Measurements from ENCODE around the gene USP24. TPM values are rescaled to one million over a fixed set of nuclear protein-coding genes. Genes with fewer than 3 reads are reported as not detected.

USP24 gene
- total RNA-seq, 1 donor from 2014 or later = 39.1 TPM

DNA sequence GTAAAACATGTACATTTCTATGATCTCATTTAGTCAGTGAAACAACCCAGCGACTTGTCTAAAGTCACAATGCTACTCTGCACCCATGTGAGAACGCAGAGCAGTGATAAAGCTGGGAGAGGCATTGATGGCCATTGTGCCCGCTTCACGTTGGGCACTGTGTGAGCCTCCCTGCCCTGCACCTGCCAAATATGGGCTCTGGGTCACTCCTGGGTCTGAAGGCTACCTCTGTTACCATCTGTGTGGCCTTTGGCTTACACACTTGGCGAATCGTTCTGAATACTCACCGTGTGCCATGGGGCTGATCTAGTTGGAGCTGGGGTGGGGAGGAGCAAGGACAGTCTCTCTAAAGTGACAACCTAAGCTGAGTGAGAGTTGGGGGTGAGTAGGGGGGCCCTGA, 145.9 kb downstream of the USP24 start:
- DNase-seq (ENCODE audit: low read depth, low spot score) = no peak

DNA sequence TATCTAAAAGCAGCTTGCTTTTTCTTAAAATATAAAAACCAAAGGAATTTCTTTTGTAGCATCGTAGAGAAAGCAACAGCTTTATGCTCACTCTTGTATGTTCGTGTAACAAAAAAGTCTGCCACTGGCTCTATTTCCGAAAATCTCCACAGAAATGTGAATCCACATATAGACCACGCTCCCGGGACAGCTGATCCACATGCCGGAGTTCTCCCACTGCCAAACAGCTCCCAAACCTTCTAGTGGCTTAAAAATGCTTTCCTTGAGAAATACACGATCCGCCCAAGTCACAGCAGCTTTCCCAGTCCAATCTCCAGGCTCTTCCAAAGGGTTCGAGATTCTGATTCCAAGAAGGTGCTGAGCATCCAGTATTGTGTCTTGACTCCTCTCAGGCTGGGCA, 146.5 kb downstream of the USP24 start:
- no peak for DNase-seq (ENCODE audit: low read depth, low spot score)

DNA sequence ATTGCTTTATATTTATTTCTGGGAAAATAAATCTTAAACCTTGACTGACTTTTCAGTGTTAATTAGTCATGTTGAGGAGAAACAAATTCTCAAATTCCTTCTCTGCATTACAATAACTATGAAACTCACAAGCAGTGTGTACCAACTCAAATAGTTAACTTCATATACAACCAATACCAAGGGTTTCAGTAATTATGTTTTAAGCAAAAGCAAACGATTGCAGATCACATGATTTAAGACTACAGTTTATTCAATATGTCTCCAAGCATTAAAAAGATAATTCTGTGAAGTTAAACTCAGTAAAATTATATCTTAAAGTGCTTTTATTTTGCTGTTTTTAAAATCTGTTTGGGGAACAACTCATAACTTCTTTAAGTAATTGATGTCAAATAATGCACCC, 147.2 kb downstream of the USP24 start:
- no peak for DNase-seq (ENCODE audit: low read depth, low spot score)

DNA sequence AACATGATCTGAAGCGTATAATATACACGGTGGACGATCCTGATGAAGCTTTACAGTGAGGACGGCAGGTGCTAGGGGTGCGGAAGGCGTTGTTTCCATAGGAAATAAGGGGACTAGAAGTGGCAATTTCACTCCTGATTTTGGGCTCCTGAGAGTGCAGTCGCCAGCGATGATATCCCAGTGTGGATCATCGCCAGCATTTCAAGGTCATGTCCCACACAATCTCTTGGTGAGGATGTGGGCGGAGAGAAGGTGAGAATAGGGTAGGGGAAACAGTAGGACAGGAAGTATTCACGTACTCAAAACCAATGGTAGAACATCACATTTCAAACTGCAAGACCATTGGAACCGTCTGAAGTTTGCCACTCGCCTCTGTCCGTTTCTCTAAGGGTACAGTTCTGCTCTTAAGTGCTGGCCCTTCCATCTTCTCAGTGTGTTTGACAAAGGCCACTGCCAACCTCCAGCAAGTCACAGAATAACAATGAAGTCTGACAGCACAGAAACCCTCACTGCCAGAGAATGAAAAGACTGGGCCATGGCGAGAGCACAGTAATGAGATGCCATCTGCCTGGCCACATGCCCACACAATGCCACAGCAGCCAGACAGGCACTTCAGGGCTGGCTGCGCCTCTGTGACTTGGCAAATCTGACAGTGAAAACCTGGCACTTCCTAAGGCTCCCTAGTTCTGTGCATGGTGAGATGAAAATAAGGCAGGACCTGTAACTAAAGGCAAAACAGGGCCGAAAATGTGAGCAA, 148.0 kb downstream of the USP24 start:
- DNase-seq (ENCODE audit: low read depth, low spot score) = no peak

DNA sequence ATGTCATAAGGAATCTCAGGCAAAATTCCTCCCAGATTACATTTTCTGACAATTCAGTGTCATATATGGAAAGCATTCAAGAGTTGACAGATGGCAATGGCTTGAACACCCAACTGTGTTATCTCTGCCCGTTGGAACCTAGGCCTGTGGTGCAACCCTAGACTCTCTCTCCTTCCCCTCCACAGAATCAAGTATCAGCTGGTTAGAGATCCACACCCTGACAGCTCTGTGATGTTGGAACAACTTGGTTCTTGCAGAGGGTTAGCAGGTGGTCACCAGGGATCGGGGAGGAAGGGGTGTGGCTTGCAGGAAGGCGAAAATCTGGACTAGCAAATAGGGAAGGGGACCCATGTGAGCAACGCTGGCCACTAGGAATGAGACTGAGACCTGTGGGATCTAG, 149.5 kb downstream of the USP24 start:
- DNase-seq (ENCODE audit: low read depth, low spot score) = no peak

DNA sequence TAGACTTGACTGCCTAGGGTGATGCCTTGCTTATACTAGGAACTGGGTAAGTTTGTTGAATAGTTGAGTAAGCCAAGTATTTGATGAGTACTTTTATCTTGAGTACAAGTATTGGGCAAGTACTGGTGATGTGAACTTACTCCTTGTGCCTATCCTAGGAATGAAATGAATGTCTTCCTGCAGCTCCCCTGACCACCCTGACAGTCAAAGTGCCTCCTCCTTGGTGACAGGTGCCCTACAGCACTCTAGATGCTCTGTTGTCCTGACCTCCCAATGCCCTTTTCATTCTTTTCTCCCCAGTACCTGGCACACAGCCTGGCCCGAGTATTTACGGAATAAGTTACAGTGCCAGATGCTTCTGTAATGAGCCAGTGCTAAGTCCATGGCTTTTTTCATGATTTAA, 150.3 kb downstream of the USP24 start:
- DNase-seq (ENCODE audit: low read depth, low spot score) = no peak

DNA sequence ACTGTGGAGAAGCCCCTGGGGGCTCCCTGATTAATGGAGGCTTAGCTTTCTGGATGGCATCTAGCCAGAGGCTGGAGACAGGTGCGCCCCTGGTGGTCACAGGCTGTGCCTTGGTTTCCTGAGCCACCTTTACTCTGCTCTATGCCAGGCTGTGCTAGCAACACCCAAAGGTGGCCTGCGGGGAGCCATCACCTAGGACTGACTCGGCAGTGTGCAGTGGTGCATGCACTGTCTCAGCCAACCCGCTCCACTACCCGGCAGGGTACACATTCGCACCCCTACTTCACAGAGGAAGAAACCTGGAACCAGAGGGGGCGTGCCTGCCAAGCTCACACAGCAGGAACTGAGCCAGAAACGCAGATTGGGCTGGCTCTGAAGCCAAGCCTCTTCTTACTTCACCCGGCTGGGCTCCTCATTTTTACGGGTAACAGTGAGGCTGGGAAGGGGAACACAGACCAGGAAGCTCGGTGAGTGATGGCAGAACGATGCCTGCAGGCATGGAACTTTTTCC, 151.0 kb downstream of the USP24 start:
- DNase-seq (ENCODE audit: low read depth, low spot score) = no peak

DNA sequence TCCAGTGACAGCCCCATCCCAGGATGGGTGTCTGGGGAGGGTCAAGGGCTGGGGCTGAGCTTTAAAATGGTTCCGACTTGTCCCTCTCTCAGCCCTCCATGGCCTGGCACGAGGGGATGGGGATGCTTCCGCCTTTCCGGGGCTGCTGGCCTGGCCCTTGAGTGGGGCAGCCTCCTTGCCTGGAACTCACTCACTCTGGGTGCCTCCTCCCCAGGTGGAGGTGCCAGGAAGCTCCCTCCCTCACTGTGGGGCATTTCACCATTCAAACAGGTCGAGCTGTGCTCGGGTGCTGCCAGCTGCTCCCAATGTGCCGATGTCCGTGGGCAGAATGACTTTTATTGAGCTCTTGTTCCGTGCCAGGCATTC, 151.6 kb downstream of the USP24 start:
- no peak for DNase-seq (ENCODE audit: low read depth, low spot score)

DNA sequence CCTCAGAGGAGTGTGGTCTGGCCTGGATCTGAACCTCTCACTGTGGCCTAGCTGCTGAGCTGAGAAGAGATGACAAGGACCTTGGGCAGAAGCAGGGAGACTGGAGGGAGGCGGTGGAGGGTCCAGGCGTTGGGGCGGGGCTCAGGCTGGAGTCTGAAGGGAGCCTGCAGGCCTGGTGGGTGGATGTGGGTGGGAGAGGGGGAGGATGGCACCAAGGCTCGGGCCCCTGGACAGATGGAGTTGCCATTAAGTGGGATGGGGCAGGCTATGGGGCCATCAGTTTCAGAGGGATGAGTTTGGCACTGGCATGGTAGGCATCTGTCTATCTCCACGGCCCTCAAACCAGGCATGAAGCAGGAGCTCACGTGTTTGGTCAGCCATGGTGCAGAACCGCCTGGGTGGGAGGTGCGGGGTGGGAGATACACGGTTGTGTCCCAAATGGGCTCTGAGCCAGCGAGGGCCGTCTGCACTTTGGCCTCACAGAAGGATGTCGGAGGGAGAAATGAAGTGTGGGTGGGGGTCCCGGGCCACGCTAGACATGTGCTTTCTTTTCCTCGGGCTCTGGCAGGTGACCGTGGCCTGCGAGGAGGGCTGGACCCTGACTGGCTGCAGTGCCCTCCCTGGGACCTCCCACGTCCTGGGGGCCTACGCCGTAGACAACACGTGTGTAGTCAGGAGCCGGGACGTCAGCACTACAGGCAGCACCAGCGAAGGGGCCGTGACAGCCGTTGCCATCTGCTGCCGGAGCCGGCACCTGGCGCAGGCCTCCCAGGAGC, 152.2 kb downstream of the USP24 start:
- no peak for DNase-seq (ENCODE audit: low read depth, low spot score)

DNA sequence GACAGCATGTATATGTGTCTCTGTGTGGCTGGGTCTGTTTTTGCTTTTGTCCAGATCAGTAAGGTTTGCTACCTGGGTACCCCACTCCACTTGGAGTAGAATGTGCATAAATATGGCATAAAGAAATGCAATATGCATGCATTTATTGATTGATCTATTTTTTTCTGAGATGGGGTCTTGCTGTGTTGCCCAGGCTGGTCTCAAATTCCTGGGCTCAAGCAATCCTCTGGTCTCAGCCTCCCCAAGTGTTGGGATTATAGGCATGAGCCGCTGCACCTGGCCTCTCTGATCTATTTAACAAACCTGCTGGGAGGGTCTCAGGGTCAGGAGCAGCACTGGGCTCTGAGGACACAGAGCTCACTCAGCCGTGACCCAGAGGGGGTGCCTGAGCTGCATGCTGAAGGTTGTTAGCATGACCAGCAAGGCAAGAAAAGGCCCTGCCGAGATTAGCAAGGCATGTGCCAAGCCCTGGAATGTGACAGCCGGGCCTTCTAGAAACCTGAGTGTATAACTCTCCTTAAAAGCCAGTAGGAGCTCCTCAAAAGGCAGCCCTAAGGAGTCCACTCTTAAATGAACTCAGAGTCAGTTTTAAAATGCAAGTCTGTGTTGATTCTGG, 153.3 kb downstream of the USP24 start:
- no peak for DNase-seq (ENCODE audit: low read depth, low spot score)

DNA sequence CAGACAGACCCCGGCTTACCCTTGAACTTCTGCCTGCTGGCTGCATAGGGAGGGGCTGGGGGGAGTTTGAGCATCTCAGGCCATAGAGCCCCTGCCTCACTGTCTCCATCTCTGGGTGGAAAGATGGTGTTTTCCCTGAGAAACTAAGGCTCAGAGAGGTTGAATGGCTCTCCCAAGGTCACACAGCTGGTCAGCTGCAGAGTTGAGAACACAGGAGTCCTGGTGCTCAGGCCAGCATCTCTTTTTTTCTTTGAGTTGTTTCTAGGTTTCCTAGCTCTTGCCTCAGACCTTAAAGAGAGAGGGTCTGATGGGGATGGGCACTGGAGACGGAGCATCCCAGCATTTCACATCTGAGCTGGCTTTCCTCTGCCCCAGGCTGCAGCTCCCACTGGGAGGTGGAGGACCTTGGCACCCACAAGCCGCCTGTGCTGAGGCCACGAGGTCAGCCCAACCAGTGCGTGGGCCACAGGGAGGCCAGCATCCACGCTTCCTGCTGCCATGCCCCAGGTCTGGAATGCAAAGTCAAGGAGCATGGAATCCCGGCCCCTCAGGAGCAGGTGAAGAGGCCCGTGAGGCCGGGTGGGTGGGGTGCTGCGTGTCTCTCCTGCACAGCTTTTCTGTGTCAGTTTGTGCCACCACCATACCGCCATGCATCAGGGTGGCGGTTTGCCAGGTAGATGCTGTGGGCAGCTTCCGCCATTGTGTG, 154.0 kb downstream of the USP24 start:
- no peak for DNase-seq (ENCODE audit: low read depth, low spot score)

DNA sequence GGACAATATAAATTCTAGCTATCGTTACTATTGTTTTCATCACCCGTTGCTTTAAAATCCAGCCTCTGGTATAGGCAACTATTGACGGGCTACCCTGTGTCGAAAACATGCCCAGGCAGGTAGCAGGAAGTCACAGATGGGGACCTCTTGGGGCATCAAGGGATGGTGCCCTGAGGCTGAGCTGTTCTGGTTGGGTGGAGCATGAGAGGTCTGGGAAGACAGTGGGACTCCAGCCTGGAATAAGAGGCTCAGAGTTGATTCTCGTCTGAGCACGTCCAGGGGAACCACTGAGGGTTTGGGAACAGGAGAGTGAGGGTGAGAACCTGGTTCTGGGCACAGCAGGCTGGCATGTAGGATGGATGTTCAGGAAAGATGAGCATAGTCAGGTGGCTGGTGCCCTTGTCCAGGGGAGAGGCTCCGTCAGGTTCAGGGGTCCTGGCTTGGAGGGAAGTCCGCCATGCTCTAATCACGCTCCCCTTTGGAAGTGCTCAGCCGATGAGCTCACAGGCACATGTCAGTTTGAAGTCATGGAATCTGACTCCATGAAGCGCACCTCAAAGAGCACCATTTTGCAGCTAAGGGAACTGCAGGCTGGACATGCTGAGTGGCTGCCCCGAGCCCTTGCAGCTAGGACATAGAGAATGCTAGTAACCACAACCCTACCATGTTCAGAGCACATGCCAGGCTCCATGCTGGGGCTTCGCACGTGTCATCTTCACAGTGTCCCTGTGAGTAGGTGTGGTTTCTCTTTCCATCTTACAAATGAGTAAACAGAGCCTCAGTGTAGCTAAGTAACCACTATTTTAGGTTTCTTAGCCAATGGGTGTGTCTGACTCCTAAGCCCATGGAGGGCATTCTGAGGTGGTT, 154.8 kb downstream of the USP24 start:
- DNase-seq (ENCODE audit: low read depth, low spot score) = no peak

DNA sequence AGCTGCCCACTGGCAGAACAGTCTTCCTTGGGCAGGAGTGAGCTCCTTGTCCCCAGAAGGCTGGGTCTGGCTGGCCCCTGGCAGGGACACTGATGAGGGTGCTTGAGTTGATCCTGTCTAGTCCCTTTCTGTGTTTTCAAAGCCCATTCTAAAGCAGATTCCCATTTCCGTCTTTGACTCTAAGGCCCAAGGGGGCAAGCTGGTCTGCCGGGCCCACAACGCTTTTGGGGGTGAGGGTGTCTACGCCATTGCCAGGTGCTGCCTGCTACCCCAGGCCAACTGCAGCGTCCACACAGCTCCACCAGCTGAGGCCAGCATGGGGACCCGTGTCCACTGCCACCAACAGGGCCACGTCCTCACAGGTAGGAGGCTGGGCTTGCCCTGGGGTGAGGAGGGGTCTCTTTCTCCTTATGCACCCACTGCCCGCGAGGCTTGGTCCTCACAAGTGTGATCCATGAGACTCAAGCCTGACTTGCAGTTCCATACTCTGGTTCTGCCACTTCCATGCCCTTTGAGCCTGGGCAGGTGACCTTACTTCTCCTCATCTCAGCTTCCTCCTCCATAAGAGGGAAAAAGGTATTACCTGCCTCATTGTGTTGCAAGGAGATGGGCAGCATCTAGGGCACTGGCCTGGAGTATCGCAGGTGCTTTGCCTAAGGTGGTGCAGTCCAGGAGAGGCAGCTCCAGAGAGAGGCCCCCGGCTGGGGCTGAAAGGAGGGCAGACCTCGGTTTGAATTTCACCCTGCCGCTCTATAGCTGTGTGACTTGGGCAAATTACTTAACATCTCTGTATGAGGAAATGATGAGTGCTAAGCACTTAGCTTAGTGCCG, 155.6 kb downstream of the USP24 start:
- no peak for DNase-seq (ENCODE audit: low read depth, low spot score)

DNA sequence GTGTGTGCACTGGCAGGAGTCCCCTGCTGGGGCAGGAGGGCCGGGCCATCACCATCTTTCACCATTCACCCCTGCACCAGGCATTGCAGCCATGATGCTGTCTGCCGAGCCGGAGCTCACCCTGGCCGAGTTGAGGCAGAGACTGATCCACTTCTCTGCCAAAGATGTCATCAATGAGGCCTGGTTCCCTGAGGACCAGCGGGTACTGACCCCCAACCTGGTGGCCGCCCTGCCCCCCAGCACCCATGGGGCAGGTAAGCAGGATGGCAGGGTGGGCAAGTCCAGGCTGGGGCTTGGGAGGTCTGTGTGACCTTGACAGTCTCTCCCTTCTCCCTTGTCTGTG, 157.2 kb downstream of the USP24 start:
- DNase-seq (ENCODE audit: low read depth, low spot score) = no peak

DNA sequence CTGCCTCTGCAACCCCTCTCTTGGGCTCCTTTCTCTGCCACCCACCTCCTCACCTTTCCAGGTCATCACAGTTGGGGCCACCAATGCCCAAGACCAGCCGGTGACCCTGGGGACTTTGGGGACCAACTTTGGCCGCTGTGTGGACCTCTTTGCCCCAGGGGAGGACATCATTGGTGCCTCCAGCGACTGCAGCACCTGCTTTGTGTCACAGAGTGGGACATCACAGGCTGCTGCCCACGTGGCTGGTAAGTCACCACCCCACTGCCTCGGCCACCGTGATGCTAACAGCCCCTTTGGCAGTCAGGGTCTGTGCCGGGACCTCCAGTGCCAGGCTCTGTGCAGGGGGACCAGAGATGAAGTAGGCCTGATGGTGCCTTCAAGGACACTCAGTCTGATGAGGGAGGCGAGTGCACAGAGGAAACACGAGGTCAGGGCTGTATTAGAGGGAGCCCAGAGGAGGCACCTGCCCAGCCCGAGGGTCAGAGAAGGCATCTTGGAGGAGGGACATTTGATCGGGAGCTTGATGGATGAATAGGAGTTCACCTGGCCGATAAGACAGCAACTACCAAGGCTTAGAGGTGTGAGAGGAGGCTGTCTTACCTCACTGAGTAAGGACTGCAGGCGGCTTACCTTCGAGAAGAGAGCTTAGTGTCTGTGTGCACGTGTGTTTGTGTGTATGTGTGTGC, 157.8 kb downstream of the USP24 start:
- no peak for DNase-seq (ENCODE audit: low read depth, low spot score)

DNA sequence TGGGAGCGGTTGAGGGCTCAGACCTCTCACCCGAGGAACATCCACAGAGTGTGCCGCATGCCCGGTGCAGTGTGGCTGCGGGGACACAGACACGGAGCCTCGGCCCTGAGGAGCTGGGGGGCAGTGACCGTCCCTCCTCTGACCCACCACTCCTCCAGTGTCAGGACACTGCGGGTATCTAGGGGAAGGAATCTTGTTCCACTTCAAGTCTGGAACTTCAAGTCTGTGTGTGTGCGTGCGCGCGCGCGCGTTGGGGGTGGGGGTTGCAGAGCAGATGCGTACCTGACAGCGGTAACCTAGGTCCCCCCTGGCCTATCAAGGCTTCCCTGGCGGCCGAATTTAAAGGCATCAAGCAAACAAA, 158.6 kb downstream of the USP24 start:
- DNase-seq (ENCODE audit: low read depth, low spot score) = no peak

DNA sequence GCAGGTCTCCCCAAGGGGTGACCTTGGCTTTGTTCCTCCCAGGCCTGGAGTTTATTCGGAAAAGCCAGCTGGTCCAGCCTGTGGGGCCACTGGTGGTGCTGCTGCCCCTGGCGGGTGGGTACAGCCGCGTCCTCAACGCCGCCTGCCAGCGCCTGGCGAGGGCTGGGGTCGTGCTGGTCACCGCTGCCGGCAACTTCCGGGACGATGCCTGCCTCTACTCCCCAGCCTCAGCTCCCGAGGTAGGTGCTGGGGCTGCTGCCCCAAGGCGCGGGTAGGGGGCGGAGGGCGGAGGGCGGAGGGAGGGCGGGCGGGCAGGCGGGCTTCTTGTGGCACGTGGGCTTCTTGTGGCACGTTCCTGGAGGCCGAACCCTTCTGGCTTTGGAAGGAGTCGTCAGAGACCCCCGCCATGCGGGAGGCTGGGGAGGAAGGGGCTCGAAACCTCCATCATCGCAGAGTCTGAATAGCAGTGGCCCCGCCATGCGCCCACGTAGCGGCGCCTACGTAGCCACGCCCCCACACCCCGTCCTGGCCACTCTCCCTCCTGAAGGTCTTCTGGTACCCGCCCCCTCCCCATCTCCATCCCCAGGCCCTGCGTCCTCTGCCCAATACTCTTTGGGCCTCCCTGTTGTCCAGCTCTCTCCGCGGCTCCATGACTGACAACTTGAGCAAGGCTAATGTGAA, 159.1 kb downstream of the USP24 start:
- no peak for DNase-seq (ENCODE audit: low read depth, low spot score)

DNA sequence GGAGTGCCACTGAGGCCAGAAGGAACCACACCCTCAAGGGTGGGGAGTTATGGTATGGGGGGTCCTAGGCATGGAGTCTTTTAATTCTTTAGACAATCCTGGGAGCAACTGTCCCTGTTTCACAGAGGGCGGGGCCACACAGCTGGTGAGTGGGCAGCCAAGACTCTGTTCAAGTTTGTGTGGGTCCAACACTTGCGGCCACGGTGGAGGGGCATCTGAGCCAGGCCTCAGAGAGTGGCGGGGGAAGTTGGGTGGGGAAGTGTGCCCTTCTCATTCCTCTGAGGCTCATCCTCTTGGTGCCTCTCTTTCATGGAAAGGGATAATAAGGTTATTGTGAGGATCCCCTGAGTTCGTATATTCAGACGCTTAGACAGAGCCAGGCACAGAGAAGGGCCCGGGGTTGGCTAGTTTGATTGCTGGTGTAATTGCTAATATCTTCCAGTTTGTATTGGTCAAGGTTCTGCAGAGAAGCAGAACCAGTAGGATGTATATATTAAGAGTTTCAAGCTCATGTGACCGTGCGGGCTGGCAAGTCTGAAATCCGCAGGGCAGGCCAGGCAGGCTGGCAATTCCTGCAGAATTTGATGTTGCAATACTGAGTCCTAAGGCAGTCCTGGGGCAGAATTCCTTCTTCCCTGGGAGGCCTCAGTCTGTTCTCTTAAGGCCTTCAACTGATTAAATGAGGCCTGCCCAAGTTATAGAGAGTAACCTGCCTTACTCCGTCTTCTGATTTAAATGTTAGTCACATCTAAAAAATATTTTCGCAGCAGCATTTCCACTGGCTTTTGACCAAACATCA, 159.9 kb downstream of the USP24 start:
- no peak for DNase-seq (ENCODE audit: low read depth, low spot score)

All from pulmonary artery endothelial cell (primary cell).